ENCODE measurements around the gene ADAMTS3. TPM values are rescaled to one million over a fixed set of nuclear protein-coding genes. Genes with fewer than 3 reads are reported as not detected.

ADAMTS3 gene
- polyA plus RNA-seq, 1 donor (not counting 4 experiments of a cell fraction or from before 2014, with no cell fraction given) = 0.09 TPM

DNA sequence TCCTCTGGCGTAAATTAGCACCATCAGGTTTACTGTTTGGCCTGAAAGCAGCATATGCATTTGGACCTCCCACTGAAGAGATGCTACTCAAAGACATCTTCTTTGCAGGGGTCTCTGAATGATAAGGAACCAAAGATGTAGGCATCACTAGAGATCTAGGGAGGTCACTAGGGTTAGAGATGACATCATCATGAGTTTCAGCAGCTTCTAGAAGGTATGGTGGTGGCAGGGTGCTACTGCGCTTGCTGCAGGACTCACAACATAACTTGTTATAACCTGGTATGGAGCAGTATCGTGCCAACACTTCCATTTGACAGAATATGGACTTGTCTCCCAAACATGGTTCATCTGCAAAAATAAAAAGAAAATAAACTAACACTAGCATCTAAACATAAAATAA, 285.7 kb downstream of the ADAMTS3 start:
- H3K79me2 ChIP-seq (ENCODE audit: control insufficient read depth, insufficient read depth, low read length) = no peaks in the 10 kb centered on the region

DNA sequence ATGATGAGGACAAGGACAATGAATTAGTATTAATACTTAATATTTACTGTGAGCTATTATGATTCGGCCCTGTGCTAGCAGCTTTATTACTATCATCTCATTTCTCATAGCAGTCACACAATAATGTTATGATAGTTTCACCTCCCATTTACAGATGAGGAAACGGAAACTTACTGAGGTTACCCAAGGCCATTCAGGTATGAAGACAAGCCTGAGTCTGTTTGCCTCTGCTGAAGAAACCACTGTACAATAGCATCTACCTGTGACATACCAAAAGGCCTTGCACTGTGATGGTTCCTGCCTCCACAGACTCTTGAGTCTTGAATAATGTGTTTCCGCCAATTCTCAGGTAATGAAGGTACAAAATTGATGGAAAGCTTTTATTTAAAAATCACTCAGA, 288.8 kb downstream of the ADAMTS3 start:
- Histone ChIP-seq H3K27me3 (ENCODE audit: control insufficient read depth, extremely low read depth, insufficient read depth, low read length) (no peaks in the 10 kb centered on the region), H3K9ac (ENCODE audit: control insufficient read depth, extremely low read depth, insufficient read depth, low read length) (no peak overlapping the region), H3K4me2 (ENCODE audit: control insufficient read depth, extremely low read depth, insufficient read depth, low read depth, low read length) (no peak overlapping the region), H3K9me1 (ENCODE audit: control insufficient read depth, extremely low read depth, insufficient read depth, low read length) (no peaks in the 10 kb centered on the region), H3K79me2 (ENCODE audit: control insufficient read depth, insufficient read depth, low read length) (no peaks in the 10 kb centered on the region), H2AFZ (ENCODE audit: control insufficient read depth, low read length) (no peak overlapping the region), H3K4me3 (ENCODE audit: control insufficient read depth in 2 of 3, extremely low read depth in 1 of 3, insufficient read depth in 2 of 3, low read depth in 1 of 3, low read length in 3 of 3) (no peak overlapping the region), H3K27ac (ENCODE audit: control insufficient read depth, insufficient read depth, low read length) (no peak overlapping the region), H3K36me3 (ENCODE audit: control insufficient read depth in 2 of 2, extremely low read depth in 1 of 2, insufficient read depth in 2 of 2, low read length in 2 of 2) (no peaks in the 10 kb centered on the region), H4K20me1 (ENCODE audit: control insufficient read depth, extremely low read depth, insufficient read depth, low read length) (no peaks in the 10 kb centered on the region), H3K4me1 (ENCODE audit: control insufficient read depth, extremely low read depth, insufficient read depth, low read length) (no peaks in the 10 kb centered on the region), H3K9me3 (ENCODE audit: control insufficient read depth, low read depth, low read length) (no peaks in the 10 kb centered on the region)
- FAIRE-seq = no peak
- DNase-seq (ENCODE audit: low read depth, low spot score) = no peak
- dilution Hi-C loops (cut with MboI; ENCODE audit: extremely low pct_ligation_motif_present, low sequenced_read_pairs) = no loop called here
- TF ChIP-seq, protein P1, sequence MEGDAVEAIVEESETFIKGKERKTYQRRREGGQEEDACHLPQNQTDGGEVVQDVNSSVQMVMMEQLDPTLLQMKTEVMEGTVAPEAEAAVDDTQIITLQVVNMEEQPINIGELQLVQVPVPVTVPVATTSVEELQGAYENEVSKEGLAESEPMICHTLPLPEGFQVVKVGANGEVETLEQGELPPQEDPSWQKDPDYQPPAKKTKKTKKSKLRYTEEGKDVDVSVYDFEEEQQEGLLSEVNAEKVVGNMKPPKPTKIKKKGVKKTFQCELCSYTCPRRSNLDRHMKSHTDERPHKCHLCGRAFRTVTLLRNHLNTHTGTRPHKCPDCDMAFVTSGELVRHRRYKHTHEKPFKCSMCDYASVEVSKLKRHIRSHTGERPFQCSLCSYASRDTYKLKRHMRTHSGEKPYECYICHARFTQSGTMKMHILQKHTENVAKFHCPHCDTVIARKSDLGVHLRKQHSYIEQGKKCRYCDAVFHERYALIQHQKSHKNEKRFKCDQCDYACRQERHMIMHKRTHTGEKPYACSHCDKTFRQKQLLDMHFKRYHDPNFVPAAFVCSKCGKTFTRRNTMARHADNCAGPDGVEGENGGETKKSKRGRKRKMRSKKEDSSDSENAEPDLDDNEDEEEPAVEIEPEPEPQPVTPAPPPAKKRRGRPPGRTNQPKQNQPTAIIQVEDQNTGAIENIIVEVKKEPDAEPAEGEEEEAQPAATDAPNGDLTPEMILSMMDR (optimal IDR thresholded peaks at IDR 0.05 in 1 of 3, IDR thresholded peaks at IDR 0.05 in 1 of 3, conservative IDR thresholded peaks at IDR 0.05 in 1 of 3; ENCODE audit: extremely low read depth in 1 of 3, insufficient read depth in 2 of 3, low read length in 3 of 3) = no peak
- TF ChIP-seq EZH2 (IDR thresholded peaks at IDR 0.05; ENCODE audit: low read length) = no peak

More for the DNA sequence above, 285.7 kb downstream of the ADAMTS3 start:
- H3K27me3 ChIP-seq (ENCODE audit: control insufficient read depth, extremely low read depth, insufficient read depth, low read length) = no peaks in the 10 kb centered on the region
- TF ChIP-seq, protein P1 (optimal IDR thresholded peaks at IDR 0.05 in 1 of 3, IDR thresholded peaks at IDR 0.05 in 1 of 3, conservative IDR thresholded peaks at IDR 0.05 in 1 of 3; ENCODE audit: extremely low read depth in 1 of 3, insufficient read depth in 2 of 3, low read length in 3 of 3) = peak in 1 of 3 experiments; percentile 17
- TF ChIP-seq EZH2 (IDR thresholded peaks at IDR 0.05; ENCODE audit: low read length) = no peak
- no peak overlapping the region for H3K4me2 ChIP-seq (ENCODE audit: control insufficient read depth, extremely low read depth, insufficient read depth, low read depth, low read length)
- no peak for DNase-seq (ENCODE audit: low read depth, low spot score)
- no peak overlapping the region for H3K27ac ChIP-seq (ENCODE audit: control insufficient read depth, insufficient read depth, low read length)
- FAIRE-seq = no peak
- H3K4me3 ChIP-seq (ENCODE audit: control insufficient read depth in 2 of 3, extremely low read depth in 1 of 3, insufficient read depth in 2 of 3, low read depth in 1 of 3, low read length in 3 of 3) = no peak overlapping the region
- no peaks in the 10 kb centered on the region for H4K20me1 ChIP-seq (ENCODE audit: control insufficient read depth, extremely low read depth, insufficient read depth, low read length)
- H2AFZ ChIP-seq (ENCODE audit: control insufficient read depth, low read length) = no peak overlapping the region
- no peaks in the 10 kb centered on the region for H3K9me1 ChIP-seq (ENCODE audit: control insufficient read depth, extremely low read depth, insufficient read depth, low read length)
- H3K36me3 ChIP-seq (ENCODE audit: control insufficient read depth in 2 of 2, extremely low read depth in 1 of 2, insufficient read depth in 2 of 2, low read length in 2 of 2) = no peaks in the 10 kb centered on the region
- H3K9me3 ChIP-seq (ENCODE audit: control insufficient read depth, low read depth, low read length) = no peaks in the 10 kb centered on the region
- no peaks in the 10 kb centered on the region for H3K4me1 ChIP-seq (ENCODE audit: control insufficient read depth, extremely low read depth, insufficient read depth, low read length)
- H3K9ac ChIP-seq (ENCODE audit: control insufficient read depth, extremely low read depth, insufficient read depth, low read length) = no peak overlapping the region
- dilution Hi-C loops (cut with MboI; ENCODE audit: extremely low pct_ligation_motif_present, low sequenced_read_pairs) = no loop called here

All from keratinocyte (primary cell).